PC-3 (cell line): Measurements from ENCODE around the gene ETNK2. TPM values are rescaled to one million over a fixed set of nuclear protein-coding genes. Genes with fewer than 3 reads are reported as not detected.

Source experiments
- ATAC-seq: fragments of 200-7000 bp; cut with Tn5 transposase; 2 replicates; pipeline ENCODE4 v1.9.1; 2020; ENCODE audit warnings: mild to moderate bottlenecking, moderate library complexity
- BruUV-seq: library from RNA; stranded (reverse); fragments of 400-500 nt; replicated peaks from 2 replicates; lab custom pipeline; 2021; lab: Mats Ljungman, UMichigan
- CTCF ChIA-PET: fragments of 300-600 bp; sonication (Branson Sonifier 250); formaldehyde crosslinking; loops from one replicate; lab custom pipeline; 2022; ENCODE audit warnings: antibody characterized with exemption; lab: Charles Lee
- POLR2A ChIA-PET: fragments of 300-600 bp; sonication (Branson Sonifier 250); formaldehyde crosslinking; loops from one replicate; lab custom pipeline; 2022; ENCODE audit warnings: antibody characterized with exemption; ENCODE audit not compliant: unreplicated experiment; lab: Charles Lee
- DNase-seq: peaks from one replicate; pipeline ENCODE4 v3.0.0-alpha.2; 2015
- H2AFZ ChIP-seq: fragments of 300-600 bp; sonication (generic); 2 replicates; pipeline ENCODE4 v1.6.0; 2016; ENCODE audit warnings: antibody characterized with exemption, low read length
- H3F3A ChIP-seq: fragments of 300-600 bp; sonication (generic); one replicate; pipeline ENCODE4 v1.6.0; 2017; ENCODE audit warnings: antibody characterized with exemption, low read length, control low read depth, mild to moderate bottlenecking; ENCODE audit not compliant: unreplicated experiment
- H3K27ac ChIP-seq: fragments of 300-600 bp; sonication (generic); 2 replicates; pipeline ENCODE4 v1.5.1; 2016; ENCODE audit warnings: mild to moderate bottlenecking, low read length
- H3K27me3 ChIP-seq: fragments of 300-600 bp; sonication (generic); 2 replicates; pipeline ENCODE4 v1.6.1; 2016; ENCODE audit warnings: low read length, mixed read lengths
- H3K36me3 ChIP-seq: fragments of 300-600 bp; sonication (generic); 2 replicates; pipeline ENCODE4 v1.6.1; 2016; ENCODE audit warnings: low read depth, mixed run types, low read length, mixed read lengths
- H3K4me1 ChIP-seq: fragments of 300-600 bp; sonication (generic); 2 replicates; pipeline ENCODE4 v1.5.1; 2016; ENCODE audit warnings: low read length; ENCODE audit not compliant: insufficient read depth
- H3K4me2 ChIP-seq: fragments of 300-600 bp; sonication (generic); 2 replicates; pipeline ENCODE4 v1.6.0; 2016; ENCODE audit warnings: low read length
- H3K4me3 ChIP-seq: fragments of 300-600 bp; sonication (generic); 2 replicates; pipeline ENCODE4 v1.5.1; 2016; ENCODE audit warnings: mild to moderate bottlenecking, low read length, mixed read lengths
- H3K79me2 ChIP-seq: fragments of 300-600 bp; sonication (generic); 2 replicates; pipeline ENCODE4 v1.6.1; 2017; ENCODE audit warnings: low read length, mixed read lengths
- H3K9ac ChIP-seq: fragments of 300-600 bp; sonication (generic); 2 replicates; pipeline ENCODE4 v1.6.0; 2016; ENCODE audit warnings: mild to moderate bottlenecking, low read length
- H3K9me2 ChIP-seq: fragments of 300-600 bp; sonication (generic); replicated peaks from 2 replicates; pipeline ENCODE4 v1.6.1; 2016; ENCODE audit warnings: mixed run types, low read length, mixed read lengths
- H3K9me3 ChIP-seq: fragments of 300-600 bp; sonication (generic); 2 replicates; pipeline ENCODE4 v1.6.1; 2016; ENCODE audit warnings: low read length, mixed read lengths
- H4K20me1 ChIP-seq: fragments of 300-600 bp; sonication (generic); 2 replicates; pipeline ENCODE4 v1.6.1; 2016; ENCODE audit warnings: low read length, mixed read lengths
- EZH2 ChIP-seq: fragments of 300-600 bp; sonication (generic); IDR thresholded peaks from one replicate; pipeline ENCODE4 v1.6.1; 2017; ENCODE audit warnings: antibody characterized with exemption, mild to moderate bottlenecking, low read length; ENCODE audit not compliant: unreplicated experiment
- EZH2phosphoT487 ChIP-seq: fragments of 300-600 bp; sonication (generic); IDR thresholded peaks from 2 replicates; pipeline ENCODE4 v1.6.1; 2018; ENCODE audit warnings: mild to moderate bottlenecking, antibody characterized with exemption, low read length, borderline replicate concordance
- intact Hi-C: fragments of 100-400 bp; cut with micrococcal nuclease; formaldehyde crosslinking; loops from 2 replicates; pipeline ENCODE4 v1.9.0; 2023
- total RNA-seq: library from RNA; depleted of rRNA; stranded (reverse); fragments of >200 nt; gene quantifications from 2 replicates; pipeline ENCODE4 v1.2.3, GENCODE V29; 2014
- TF ChIP-seq, protein P1 (sequence below): fragments of 300-600 bp; sonication (generic); conservative IDR thresholded peaks from 2 replicates; pipeline ENCODE4 v1.5.1; 2017; ENCODE audit warnings: antibody characterized with exemption, low read depth, mild to moderate bottlenecking, low read length

ETNK2 gene
- total RNA-seq, 1 experiment from 2014 or later, result 37.1 TPM

DNA sequence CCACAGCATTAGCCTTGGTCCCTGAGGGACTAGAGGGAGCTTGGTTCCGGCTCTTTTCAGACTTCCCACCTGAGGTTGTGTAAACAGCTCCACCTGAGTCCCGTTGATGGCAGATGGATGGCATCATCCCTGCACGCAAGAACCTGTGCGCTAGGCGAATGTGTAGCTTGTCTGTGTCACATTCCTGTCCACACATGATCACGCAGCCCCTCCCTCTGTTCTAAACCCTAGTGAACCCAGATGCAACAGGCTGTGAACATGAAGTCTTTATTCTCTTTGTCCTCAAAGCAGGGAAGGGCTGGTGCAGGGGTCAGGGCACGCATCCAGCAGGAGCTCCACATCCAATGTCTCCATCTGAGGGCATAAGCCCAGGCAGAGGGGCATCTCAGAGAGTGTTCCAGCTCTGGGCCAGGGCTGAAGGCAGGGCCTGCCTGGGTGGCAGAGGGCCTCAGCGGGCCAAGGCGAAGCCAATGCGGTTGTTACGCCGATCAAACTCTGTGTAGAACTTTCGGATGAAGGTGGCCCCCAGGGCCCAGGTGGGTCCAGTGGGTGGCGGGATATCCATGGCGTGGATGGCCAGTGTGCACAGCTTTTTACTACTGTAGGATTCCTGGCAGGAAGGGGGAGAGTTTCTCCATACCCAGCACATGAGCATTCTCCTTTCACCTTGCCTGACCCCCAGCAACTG lies 2.9 kb upstream of the ETNK2 start:
- Histone ChIP-seq H3K4me3 (no peak overlapping the region), H3K27ac (no peak overlapping the region), H3K9me2 (no peaks in the 10 kb centered on the region), H2AFZ (no peak overlapping the region), H3K4me2 (no peak overlapping the region), H3K9me3 (no peaks in the 10 kb centered on the region), H3K9ac (no peak overlapping the region), H3F3A (no peaks in the 10 kb centered on the region), H3K36me3 (no peaks in the 10 kb centered on the region), H3K79me2 (no peaks in the 10 kb centered on the region), H4K20me1 (no peaks in the 10 kb centered on the region), H3K4me1 (peaks cover 14% of the 10 kb centered on the region; the same call in 1 of the 2 replicates), H3K27me3 (no peaks in the 10 kb centered on the region)
- POLR2A ChIA-PET, result no interaction called here
- no TSS peak for BruUV-seq
- TF ChIP-seq, protein P1, sequence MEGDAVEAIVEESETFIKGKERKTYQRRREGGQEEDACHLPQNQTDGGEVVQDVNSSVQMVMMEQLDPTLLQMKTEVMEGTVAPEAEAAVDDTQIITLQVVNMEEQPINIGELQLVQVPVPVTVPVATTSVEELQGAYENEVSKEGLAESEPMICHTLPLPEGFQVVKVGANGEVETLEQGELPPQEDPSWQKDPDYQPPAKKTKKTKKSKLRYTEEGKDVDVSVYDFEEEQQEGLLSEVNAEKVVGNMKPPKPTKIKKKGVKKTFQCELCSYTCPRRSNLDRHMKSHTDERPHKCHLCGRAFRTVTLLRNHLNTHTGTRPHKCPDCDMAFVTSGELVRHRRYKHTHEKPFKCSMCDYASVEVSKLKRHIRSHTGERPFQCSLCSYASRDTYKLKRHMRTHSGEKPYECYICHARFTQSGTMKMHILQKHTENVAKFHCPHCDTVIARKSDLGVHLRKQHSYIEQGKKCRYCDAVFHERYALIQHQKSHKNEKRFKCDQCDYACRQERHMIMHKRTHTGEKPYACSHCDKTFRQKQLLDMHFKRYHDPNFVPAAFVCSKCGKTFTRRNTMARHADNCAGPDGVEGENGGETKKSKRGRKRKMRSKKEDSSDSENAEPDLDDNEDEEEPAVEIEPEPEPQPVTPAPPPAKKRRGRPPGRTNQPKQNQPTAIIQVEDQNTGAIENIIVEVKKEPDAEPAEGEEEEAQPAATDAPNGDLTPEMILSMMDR, result no peak
- TF ChIP-seq EZH2phosphoT487 (no peak), EZH2 (no peak)
- CTCF ChIA-PET, result no interaction called here
- DNase-seq (no peak), ATAC-seq (no peak)
- intact Hi-C loops, result no loop called here

DNA sequence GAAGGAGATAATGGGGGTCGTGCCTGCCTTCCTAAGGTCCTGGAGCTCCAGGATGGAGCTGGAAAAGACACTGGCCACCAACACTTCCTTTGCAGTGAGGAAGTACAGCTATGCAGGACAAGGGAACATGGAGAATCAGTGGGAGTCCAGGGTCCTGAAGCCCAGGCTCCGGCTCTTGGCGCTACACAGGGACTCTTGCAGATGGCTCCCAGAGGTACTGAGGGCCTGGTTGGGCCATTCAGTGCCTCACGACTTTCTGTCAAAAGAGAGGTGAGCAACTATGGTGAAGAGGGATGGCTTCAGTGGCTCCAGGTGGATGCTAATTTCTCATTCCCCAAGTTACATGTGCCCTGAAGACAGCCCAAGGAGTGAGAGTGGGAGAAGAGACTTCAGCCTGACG lies 1.8 kb upstream of the ETNK2 start:
- Histone ChIP-seq H3K4me2 (no peak overlapping the region), H4K20me1 (no peaks in the 10 kb centered on the region), H2AFZ (no peak overlapping the region), H3K4me1 (peaks cover 14% of the 10 kb centered on the region; the same call in 1 of the 2 replicates), H3K36me3 (no peaks in the 10 kb centered on the region), H3K9me2 (no peaks in the 10 kb centered on the region), H3K4me3 (no peak overlapping the region), H3K9me3 (no peaks in the 10 kb centered on the region), H3K9ac (no peak overlapping the region), H3F3A (no peaks in the 10 kb centered on the region), H3K79me2 (no peaks in the 10 kb centered on the region), H3K27ac (no peak overlapping the region), H3K27me3 (no peaks in the 10 kb centered on the region)
- POLR2A ChIA-PET, result no interaction called here
- CTCF ChIA-PET, result no interaction called here
- intact Hi-C loops, result loop anchor here (2.0 kb wide), 1 partner anchor 23 kb away; no protein-coding TSS in a partner anchor
- DNase-seq (no peak), ATAC-seq (no peak)
- BruUV-seq, result no TSS peak
- no peak for TF ChIP-seq EZH2phosphoT487
- TF ChIP-seq EZH2, result no peak
- TF ChIP-seq, protein P1, result no peak
